ENCODE results near the gene LINGO1. TPM values are rescaled to one million over a fixed set of nuclear protein-coding genes. Genes with fewer than 3 reads are reported as not detected.

The LINGO1 gene
- total and polyA plus RNA-seq, 2 donors (not counting 1 experiment from before 2014, with no cell fraction given), result not detected

DNA sequence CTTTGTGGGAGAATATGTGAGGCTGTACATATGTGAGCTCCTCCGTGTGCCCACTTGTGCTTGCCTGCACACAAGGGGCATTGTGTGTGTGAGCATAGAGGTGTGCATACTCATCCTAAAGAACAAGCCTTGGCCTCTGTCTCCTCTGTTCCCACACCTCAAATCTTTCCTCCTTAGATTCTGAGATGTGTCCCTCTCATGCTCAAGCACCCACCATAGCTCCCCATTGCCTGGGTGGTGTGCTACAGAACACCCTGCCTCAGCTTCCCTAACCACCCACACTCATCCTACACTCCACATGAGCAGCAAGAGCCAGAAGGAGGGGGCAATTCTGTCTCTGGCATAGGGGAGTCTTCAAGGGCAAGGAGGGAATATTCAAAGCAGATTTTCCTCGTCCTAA, 27.7 kb downstream of the LINGO1 start:
- Mint-ChIP-seq H3K27ac (no peak overlapping the region), H3K9me3 (ENCODE audit: insufficient read depth) (no peaks in the 10 kb centered on the region), H3K27me3 (peaks cover 13% of the 10 kb centered on the region), H3K4me1 (peaks cover 9% of the 10 kb centered on the region), H3K4me3 (peak overlapping the region; percentile 36)
- CTCF ChIA-PET, result interaction anchor here (0.8 kb wide), 1 partner anchor 29 kb away, joined by 3 read pairs; no protein-coding TSS in a partner anchor
- intact Hi-C loops (cut with micrococcal nuclease), result no loop called here
- Histone ChIP-seq H3K36me3 (replicated peaks in 1 of 2; ENCODE audit: control extremely low read depth in 1 of 2, control insufficient read depth in 1 of 2, extremely low read depth in 1 of 2, insufficient read depth in 2 of 2, low read length in 1 of 2) (no peaks in the 10 kb centered on the region), H3K27ac (ENCODE audit: low read length in 2 of 2) (no peak overlapping the region), H3K79me2 (ENCODE audit: control insufficient read depth, insufficient read depth, low read length) (no peaks in the 10 kb centered on the region), H3K9ac (ENCODE audit: low read length) (no peak overlapping the region), H3K9me3 (ENCODE audit: control extremely low read depth in 1 of 3, control insufficient read depth in 2 of 3, insufficient read depth in 1 of 3, low read length in 2 of 3) (peaks cover 0 to 5% (median 0%) of the 10 kb centered on the region in 3 donors), H2AFZ (ENCODE audit: insufficient read depth, low read depth, low read length, poor library complexity, severe bottlenecking) (peak overlapping the region; percentile 52), H4K20me1 (ENCODE audit: control insufficient read depth, insufficient read depth, low read length, poor library complexity, severe bottlenecking) (no peaks in the 10 kb centered on the region), H3K4me2 (replicated peaks; ENCODE audit: low read depth, low read length, poor library complexity, severe bottlenecking) (peak overlapping the region; percentile 54), H3K27me3 (replicated peaks in 1 of 4; ENCODE audit: control extremely low read depth in 1 of 4, control insufficient read depth in 3 of 4, insufficient read depth in 4 of 4, low read length in 3 of 4) (peaks cover 0 to 17% (median 0%) of the 10 kb centered on the region in 4 experiments), H3K4me3 (ENCODE audit: control extremely low read depth in 1 of 5, extremely low read depth in 1 of 5, insufficient read depth in 1 of 5, low read depth in 2 of 5, low read length in 4 of 5) (no peak overlapping the region), H3K4me1 (ENCODE audit: control insufficient read depth in 2 of 2, insufficient read depth in 2 of 2, low read length in 2 of 2) (peaks cover 4 to 7% of the 10 kb centered on the region in 2 donors)
- POLR2A ChIA-PET, result no interaction called here
- 83% methylated on average over 1 of the region's 2 CpGs for WGBS (ENCODE audit: insufficient coverage)
- TF ChIP-seq, protein P1, sequence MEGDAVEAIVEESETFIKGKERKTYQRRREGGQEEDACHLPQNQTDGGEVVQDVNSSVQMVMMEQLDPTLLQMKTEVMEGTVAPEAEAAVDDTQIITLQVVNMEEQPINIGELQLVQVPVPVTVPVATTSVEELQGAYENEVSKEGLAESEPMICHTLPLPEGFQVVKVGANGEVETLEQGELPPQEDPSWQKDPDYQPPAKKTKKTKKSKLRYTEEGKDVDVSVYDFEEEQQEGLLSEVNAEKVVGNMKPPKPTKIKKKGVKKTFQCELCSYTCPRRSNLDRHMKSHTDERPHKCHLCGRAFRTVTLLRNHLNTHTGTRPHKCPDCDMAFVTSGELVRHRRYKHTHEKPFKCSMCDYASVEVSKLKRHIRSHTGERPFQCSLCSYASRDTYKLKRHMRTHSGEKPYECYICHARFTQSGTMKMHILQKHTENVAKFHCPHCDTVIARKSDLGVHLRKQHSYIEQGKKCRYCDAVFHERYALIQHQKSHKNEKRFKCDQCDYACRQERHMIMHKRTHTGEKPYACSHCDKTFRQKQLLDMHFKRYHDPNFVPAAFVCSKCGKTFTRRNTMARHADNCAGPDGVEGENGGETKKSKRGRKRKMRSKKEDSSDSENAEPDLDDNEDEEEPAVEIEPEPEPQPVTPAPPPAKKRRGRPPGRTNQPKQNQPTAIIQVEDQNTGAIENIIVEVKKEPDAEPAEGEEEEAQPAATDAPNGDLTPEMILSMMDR (IDR thresholded peaks at IDR 0.05), result no peak
- TF ChIP-seq EZH2 (IDR thresholded peaks at IDR 0.05; ENCODE audit: borderline replicate concordance, insufficient read depth, low read depth, low read length, poor library complexity, severe bottlenecking), result no peak
- DNase-seq, result no peak
- no peak for ATAC-seq (ENCODE audit: low read depth)

DNA sequence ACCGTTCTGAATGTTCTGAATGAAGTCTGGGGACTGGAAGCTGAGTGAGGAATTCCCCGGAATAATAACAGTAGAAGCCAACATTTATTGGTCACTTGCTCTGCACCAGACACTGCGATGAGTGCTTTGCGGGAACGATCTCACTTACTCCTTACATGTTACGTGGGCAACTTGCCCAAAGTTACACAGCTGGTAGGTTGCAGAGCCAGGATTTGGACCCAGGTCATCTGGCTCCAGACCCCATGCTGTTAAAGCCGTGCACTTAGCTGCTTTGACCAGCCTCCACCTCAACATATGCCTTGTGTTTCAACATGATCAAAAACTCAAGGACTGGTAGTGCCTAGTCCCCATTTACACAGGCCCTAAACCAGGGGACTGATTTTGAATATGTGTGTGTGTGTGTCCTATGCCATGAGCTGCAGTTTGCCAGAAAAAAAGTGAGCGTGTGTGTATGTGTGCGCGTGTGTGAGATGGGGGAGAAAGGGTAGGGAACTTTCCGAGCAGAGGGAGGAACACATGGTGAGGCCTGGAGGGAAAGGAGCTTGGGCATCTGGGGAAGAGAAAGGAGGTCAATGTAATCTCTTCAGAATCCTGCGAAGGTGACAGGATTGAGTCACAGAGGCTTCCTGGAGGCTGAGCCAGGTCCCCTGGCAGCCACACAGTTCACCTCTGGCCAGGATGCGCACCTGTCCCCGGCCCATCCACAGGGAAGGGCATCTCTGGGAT, 28.9 kb downstream of the LINGO1 start:
- Histone ChIP-seq H3K79me2 (ENCODE audit: control insufficient read depth, insufficient read depth, low read length) (no peaks in the 10 kb centered on the region), H4K20me1 (ENCODE audit: control insufficient read depth, insufficient read depth, low read length, poor library complexity, severe bottlenecking) (no peaks in the 10 kb centered on the region), H3K4me3 (ENCODE audit: control extremely low read depth in 1 of 5, extremely low read depth in 1 of 5, insufficient read depth in 1 of 5, low read depth in 2 of 5, low read length in 4 of 5) (no peak overlapping the region), H3K4me1 (ENCODE audit: control insufficient read depth in 2 of 2, insufficient read depth in 2 of 2, low read length in 2 of 2) (peaks cover 4 to 7% of the 10 kb centered on the region in 2 donors), H3K9ac (ENCODE audit: low read length) (no peak overlapping the region), H2AFZ (ENCODE audit: insufficient read depth, low read depth, low read length, poor library complexity, severe bottlenecking) (peak overlapping the region; percentile 52), H3K9me3 (ENCODE audit: control extremely low read depth in 1 of 3, control insufficient read depth in 2 of 3, insufficient read depth in 1 of 3, low read length in 2 of 3) (peaks cover 0 to 5% (median 0%) of the 10 kb centered on the region in 3 donors), H3K36me3 (replicated peaks in 1 of 2; ENCODE audit: control extremely low read depth in 1 of 2, control insufficient read depth in 1 of 2, extremely low read depth in 1 of 2, insufficient read depth in 2 of 2, low read length in 1 of 2) (no peaks in the 10 kb centered on the region), H3K27ac (ENCODE audit: low read length in 2 of 2) (no peak overlapping the region), H3K4me2 (replicated peaks; ENCODE audit: low read depth, low read length, poor library complexity, severe bottlenecking) (no peak overlapping the region), H3K27me3 (replicated peaks in 1 of 4; ENCODE audit: control extremely low read depth in 1 of 4, control insufficient read depth in 3 of 4, insufficient read depth in 4 of 4, low read length in 3 of 4) (peaks cover 0 to 17% (median 0%) of the 10 kb centered on the region in 4 experiments)
- peaks cover 9% of the 10 kb centered on the region for H3K4me1 Mint-ChIP-seq
- CTCF ChIA-PET, result no interaction called here
- H3K4me3 Mint-ChIP-seq, result no peak overlapping the region
- POLR2A ChIA-PET, result no interaction called here
- H3K9me3 Mint-ChIP-seq (ENCODE audit: insufficient read depth), result no peaks in the 10 kb centered on the region
- peaks cover 13% of the 10 kb centered on the region for H3K27me3 Mint-ChIP-seq
- no peak overlapping the region for H3K27ac Mint-ChIP-seq
- no peak for TF ChIP-seq EZH2 (IDR thresholded peaks at IDR 0.05; ENCODE audit: borderline replicate concordance, insufficient read depth, low read depth, low read length, poor library complexity, severe bottlenecking)
- TF ChIP-seq, protein P1 (IDR thresholded peaks at IDR 0.05), result no peak
- intact Hi-C loops (cut with micrococcal nuclease), result no loop called here
- DNase-seq (no peak), ATAC-seq (ENCODE audit: low read depth) (no peak)
- 88% methylated on average over 14 of the region's 14 CpGs for WGBS (ENCODE audit: insufficient coverage)

Data from B cell (primary cell).